GM23338 (cell line): ENCODE data around the gene PKNOX2. TPM values are rescaled to one million over a fixed set of nuclear protein-coding genes. Genes with fewer than 3 reads are reported as not detected.

Experiments used
- ATAC-seq: fragments of 200-7000 bp; cut with Tn5 transposase; 3 replicates; pipeline ENCODE4 v1.9.1; 2020
- DNase-seq: peaks from one replicate; pipeline ENCODE4 v3.0.0-alpha.2; 2015; ENCODE audit warnings: low spot score
- H2AFZ ChIP-seq: fragments of 200-600 bp; sonication (generic); 2 replicates; pipeline ENCODE4 v1.8.0; 2016; ENCODE audit warnings: antibody characterized with exemption, mild to moderate bottlenecking, moderate library complexity
- H3F3A ChIP-seq: fragments of 200-600 bp; sonication (generic); replicated peaks from 2 replicates; pipeline ENCODE4 v1.8.0; 2017; ENCODE audit warnings: antibody characterized with exemption, mixed run types, low read depth
- H3K27ac ChIP-seq: fragments of 200-600 bp; sonication (generic); 2 replicates; pipeline ENCODE4 v1.6.1; 2016; ENCODE audit warnings: low read depth
- H3K27me3 ChIP-seq: fragments of 200-600 bp; sonication (generic); 2 replicates; pipeline ENCODE4 v1.8.0; 2016; ENCODE audit warnings: mild to moderate bottlenecking, mixed run types, moderate library complexity; ENCODE audit not compliant: insufficient read depth
- H3K36me3 ChIP-seq: fragments of 200-600 bp; sonication (generic); 2 replicates; pipeline ENCODE4 v1.8.0; 2016; ENCODE audit warnings: mild to moderate bottlenecking; ENCODE audit not compliant: insufficient read depth
- H3K4me1 ChIP-seq: fragments of 200-600 bp; sonication (generic); 2 replicates; pipeline ENCODE4 v1.8.0; 2016; ENCODE audit warnings: mild to moderate bottlenecking, moderate library complexity; ENCODE audit not compliant: insufficient read depth
- H3K4me2 ChIP-seq: fragments of 200-600 bp; sonication (generic); 2 replicates; pipeline ENCODE4 v1.7.1; 2017; ENCODE audit warnings: mixed run types
- H3K4me3 ChIP-seq: fragments of 200-600 bp; sonication (generic); 2 replicates; pipeline ENCODE4 v1.6.1; 2016; ENCODE audit warnings: mixed run types
- H3K79me2 ChIP-seq: fragments of 200-600 bp; sonication (generic); replicated peaks from 2 replicates; pipeline ENCODE4 v1.8.0; 2017; ENCODE audit warnings: mild to moderate bottlenecking; ENCODE audit not compliant: insufficient read depth
- H3K9me2 ChIP-seq: fragments of 200-600 bp; sonication (generic); 2 replicates; pipeline ENCODE4 v1.8.0; 2017; ENCODE audit not compliant: insufficient read depth
- H4K20me1 ChIP-seq: fragments of 200-600 bp; sonication (generic); replicated peaks from 2 replicates; pipeline ENCODE4 v1.8.0; 2017; ENCODE audit warnings: mild to moderate bottlenecking; ENCODE audit not compliant: insufficient read depth
- H3K27ac Mint-ChIP-seq: 2 replicates; pipeline ENCODE4 v1.8.0; 2020; ENCODE audit warnings: inconsistent platforms, mild to moderate bottlenecking, moderate library complexity, mixed read lengths
- H3K27me3 Mint-ChIP-seq: 3 replicates; pipeline ENCODE4 v1.8.0; 2022; ENCODE audit warnings: low read depth, mild to moderate bottlenecking, moderate library complexity, mixed read lengths, inconsistent platforms; ENCODE audit not compliant: insufficient read depth, poor library complexity
- H3K36me3 Mint-ChIP-seq: 3 replicates; pipeline ENCODE4 v1.8.0; 2021; ENCODE audit warnings: low read depth, mild to moderate bottlenecking, inconsistent platforms, moderate library complexity, mixed read lengths
- H3K4me1 Mint-ChIP-seq: 3 replicates; pipeline ENCODE4 v1.8.0; 2020; ENCODE audit warnings: mild to moderate bottlenecking, inconsistent platforms, mixed read lengths
- H3K4me3 Mint-ChIP-seq: 3 replicates; pipeline ENCODE4 v1.8.0; 2021; ENCODE audit warnings: moderate library complexity, mild to moderate bottlenecking, inconsistent platforms, mixed read lengths
- H3K9me3 Mint-ChIP-seq: 3 replicates; pipeline ENCODE4 v1.8.0; 2020; ENCODE audit warnings: moderate library complexity, mild to moderate bottlenecking, inconsistent platforms, mixed read lengths
- CREB1 ChIP-seq: fragments of 250-450 bp; sonication (Bioruptor Pico); IDR thresholded peaks from 2 replicates; pipeline ENCODE4 v1.5.0; 2020; ENCODE audit warnings: low read depth, mild to moderate bottlenecking, moderate library complexity
- CTCF ChIP-seq, 2 experiments: fragments of 200-600 bp in 1 of 2; sonication (generic) in 1 of 2; conservative IDR thresholded peaks; 2 replicates each; pipeline versions ENCODE4 v1.5.1 to v1.6.1; 2016 to 2017; ENCODE audit warnings: antibody characterized with exemption in 2 of 2, low read depth in 2 of 2, mild to moderate bottlenecking in 2 of 2, moderate library complexity in 1 of 2
- ETS1 ChIP-seq: IDR thresholded peaks from 2 replicates; pipeline ENCODE4 v1.6.1; 2016; ENCODE audit warnings: antibody characterized with exemption
- EZH2 ChIP-seq: fragments of 200-600 bp; sonication (generic); IDR thresholded peaks from one replicate; pipeline ENCODE4 v1.8.0; 2017; ENCODE audit warnings: antibody characterized with exemption, mild to moderate bottlenecking, low read depth; ENCODE audit not compliant: unreplicated experiment
- EZH2phosphoT487 ChIP-seq: fragments of 200-600 bp; sonication (generic); IDR thresholded peaks from one replicate; pipeline ENCODE4 v1.8.1; 2018; ENCODE audit warnings: antibody characterized with exemption; ENCODE audit not compliant: unreplicated experiment
- JUNB ChIP-seq: IDR thresholded peaks from one replicate; pipeline ENCODE4 v1.6.1; 2016; ENCODE audit warnings: antibody characterized with exemption; ENCODE audit not compliant: unreplicated experiment
- NANOG ChIP-seq: IDR thresholded peaks from 2 replicates; pipeline ENCODE4 v1.6.1; 2016; ENCODE audit warnings: antibody characterized with exemption, borderline replicate concordance
- POLR2AphosphoS5 ChIP-seq: IDR thresholded peaks from 2 replicates; pipeline ENCODE4 v1.6.1; 2016; ENCODE audit warnings: antibody characterized with exemption, low read depth
- REST ChIP-seq: IDR thresholded peaks from one replicate; pipeline ENCODE4 v1.6.1; 2018; ENCODE audit warnings: antibody characterized with exemption; ENCODE audit not compliant: unreplicated experiment
- STAT1 ChIP-seq: IDR thresholded peaks from one replicate; pipeline ENCODE4 v1.6.1; 2016; ENCODE audit warnings: antibody characterized with exemption; ENCODE audit not compliant: unreplicated experiment
- ZNF114 ChIP-seq: fragments of 250-450 bp; sonication (Bioruptor Pico); IDR thresholded peaks from 2 replicates; pipeline ENCODE4 v1.5.0; 2020; ENCODE audit warnings: mild to moderate bottlenecking, moderate library complexity
- ZNF331 ChIP-seq: fragments of 250-450 bp; sonication (Bioruptor Pico); IDR thresholded peaks from 2 replicates; pipeline ENCODE4 v1.5.0; 2020; ENCODE audit warnings: low read depth, mild to moderate bottlenecking, moderate library complexity
- polyA plus RNA-seq: library from polyadenylated mRNA; unstranded; fragments of >200 nt; fragmentation: Nextera tagmentation; extraction: Ambion mirVana; gene quantifications from 2 replicates; pipeline ENCODE4 v1.2.1, GENCODE V29; 2016
- total RNA-seq: library from RNA; depleted of rRNA; stranded (reverse); fragments of >200 nt; shearing (Covaris generic); gene quantifications from 2 replicates; pipeline ENCODE4 v1.2.3, GENCODE V29; 2014
- TF ChIP-seq, protein P1 (sequence below): fragments of 250-450 bp; sonication (Bioruptor Pico); IDR thresholded peaks from 2 replicates; pipeline ENCODE4 v1.5.0; 2020; ENCODE audit warnings: mild to moderate bottlenecking, moderate library complexity

The PKNOX2 gene
- total and polyA plus RNA-seq, 2 experiments from 2014 or later: 0.42 to 0.83 TPM

DNA sequence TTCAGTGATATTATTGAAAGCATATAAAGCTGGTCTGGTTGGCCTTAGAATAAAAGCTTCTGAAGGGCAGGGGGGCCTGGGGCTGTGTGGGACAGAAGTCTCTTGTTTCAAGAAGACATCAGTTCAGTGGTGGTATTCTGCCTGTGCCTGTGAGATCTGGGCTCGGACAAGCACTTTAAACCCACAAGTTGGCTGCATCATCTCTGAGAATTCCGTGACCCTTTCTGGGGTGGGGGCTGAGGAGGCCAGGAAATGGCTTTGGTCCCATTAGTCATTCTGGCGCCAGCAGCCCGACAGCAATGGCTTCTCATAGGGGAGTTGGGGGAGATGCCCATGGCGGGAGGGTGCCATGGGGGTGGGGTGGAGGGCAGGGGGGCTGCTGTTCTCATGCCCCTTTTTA is 104.1 kb downstream of the PKNOX2 start:
- H3K27me3 Mint-ChIP-seq: peaks cover 21% of the 10 kb centered on the region
- H3K9me3 Mint-ChIP-seq: no peaks in the 10 kb centered on the region
- Histone ChIP-seq H3F3A (no peaks in the 10 kb centered on the region), H3K9me2 (no peaks in the 10 kb centered on the region), H3K4me1 (peaks cover 6% of the 10 kb centered on the region; the same call in 1 of the 2 replicates), H3K79me2 (no peaks in the 10 kb centered on the region), H3K4me2 (no peak overlapping the region), H2AFZ (0 out of 2 replicates have a peak overlapping the region, but pooled peaks have one; percentile 43), H3K27ac (no peak overlapping the region), H3K27me3 (peaks cover 7% of the 10 kb centered on the region), H4K20me1 (no peaks in the 10 kb centered on the region), H3K36me3 (no peaks in the 10 kb centered on the region), H3K4me3 (no peak overlapping the region)
- no peaks in the 10 kb centered on the region for H3K36me3 Mint-ChIP-seq
- peaks cover 37% of the 10 kb centered on the region for H3K4me1 Mint-ChIP-seq
- DNase-seq (no peak), ATAC-seq (no peak)
- no peak for TF ChIP-seq POLR2AphosphoS5
- TF ChIP-seq, protein P1, sequence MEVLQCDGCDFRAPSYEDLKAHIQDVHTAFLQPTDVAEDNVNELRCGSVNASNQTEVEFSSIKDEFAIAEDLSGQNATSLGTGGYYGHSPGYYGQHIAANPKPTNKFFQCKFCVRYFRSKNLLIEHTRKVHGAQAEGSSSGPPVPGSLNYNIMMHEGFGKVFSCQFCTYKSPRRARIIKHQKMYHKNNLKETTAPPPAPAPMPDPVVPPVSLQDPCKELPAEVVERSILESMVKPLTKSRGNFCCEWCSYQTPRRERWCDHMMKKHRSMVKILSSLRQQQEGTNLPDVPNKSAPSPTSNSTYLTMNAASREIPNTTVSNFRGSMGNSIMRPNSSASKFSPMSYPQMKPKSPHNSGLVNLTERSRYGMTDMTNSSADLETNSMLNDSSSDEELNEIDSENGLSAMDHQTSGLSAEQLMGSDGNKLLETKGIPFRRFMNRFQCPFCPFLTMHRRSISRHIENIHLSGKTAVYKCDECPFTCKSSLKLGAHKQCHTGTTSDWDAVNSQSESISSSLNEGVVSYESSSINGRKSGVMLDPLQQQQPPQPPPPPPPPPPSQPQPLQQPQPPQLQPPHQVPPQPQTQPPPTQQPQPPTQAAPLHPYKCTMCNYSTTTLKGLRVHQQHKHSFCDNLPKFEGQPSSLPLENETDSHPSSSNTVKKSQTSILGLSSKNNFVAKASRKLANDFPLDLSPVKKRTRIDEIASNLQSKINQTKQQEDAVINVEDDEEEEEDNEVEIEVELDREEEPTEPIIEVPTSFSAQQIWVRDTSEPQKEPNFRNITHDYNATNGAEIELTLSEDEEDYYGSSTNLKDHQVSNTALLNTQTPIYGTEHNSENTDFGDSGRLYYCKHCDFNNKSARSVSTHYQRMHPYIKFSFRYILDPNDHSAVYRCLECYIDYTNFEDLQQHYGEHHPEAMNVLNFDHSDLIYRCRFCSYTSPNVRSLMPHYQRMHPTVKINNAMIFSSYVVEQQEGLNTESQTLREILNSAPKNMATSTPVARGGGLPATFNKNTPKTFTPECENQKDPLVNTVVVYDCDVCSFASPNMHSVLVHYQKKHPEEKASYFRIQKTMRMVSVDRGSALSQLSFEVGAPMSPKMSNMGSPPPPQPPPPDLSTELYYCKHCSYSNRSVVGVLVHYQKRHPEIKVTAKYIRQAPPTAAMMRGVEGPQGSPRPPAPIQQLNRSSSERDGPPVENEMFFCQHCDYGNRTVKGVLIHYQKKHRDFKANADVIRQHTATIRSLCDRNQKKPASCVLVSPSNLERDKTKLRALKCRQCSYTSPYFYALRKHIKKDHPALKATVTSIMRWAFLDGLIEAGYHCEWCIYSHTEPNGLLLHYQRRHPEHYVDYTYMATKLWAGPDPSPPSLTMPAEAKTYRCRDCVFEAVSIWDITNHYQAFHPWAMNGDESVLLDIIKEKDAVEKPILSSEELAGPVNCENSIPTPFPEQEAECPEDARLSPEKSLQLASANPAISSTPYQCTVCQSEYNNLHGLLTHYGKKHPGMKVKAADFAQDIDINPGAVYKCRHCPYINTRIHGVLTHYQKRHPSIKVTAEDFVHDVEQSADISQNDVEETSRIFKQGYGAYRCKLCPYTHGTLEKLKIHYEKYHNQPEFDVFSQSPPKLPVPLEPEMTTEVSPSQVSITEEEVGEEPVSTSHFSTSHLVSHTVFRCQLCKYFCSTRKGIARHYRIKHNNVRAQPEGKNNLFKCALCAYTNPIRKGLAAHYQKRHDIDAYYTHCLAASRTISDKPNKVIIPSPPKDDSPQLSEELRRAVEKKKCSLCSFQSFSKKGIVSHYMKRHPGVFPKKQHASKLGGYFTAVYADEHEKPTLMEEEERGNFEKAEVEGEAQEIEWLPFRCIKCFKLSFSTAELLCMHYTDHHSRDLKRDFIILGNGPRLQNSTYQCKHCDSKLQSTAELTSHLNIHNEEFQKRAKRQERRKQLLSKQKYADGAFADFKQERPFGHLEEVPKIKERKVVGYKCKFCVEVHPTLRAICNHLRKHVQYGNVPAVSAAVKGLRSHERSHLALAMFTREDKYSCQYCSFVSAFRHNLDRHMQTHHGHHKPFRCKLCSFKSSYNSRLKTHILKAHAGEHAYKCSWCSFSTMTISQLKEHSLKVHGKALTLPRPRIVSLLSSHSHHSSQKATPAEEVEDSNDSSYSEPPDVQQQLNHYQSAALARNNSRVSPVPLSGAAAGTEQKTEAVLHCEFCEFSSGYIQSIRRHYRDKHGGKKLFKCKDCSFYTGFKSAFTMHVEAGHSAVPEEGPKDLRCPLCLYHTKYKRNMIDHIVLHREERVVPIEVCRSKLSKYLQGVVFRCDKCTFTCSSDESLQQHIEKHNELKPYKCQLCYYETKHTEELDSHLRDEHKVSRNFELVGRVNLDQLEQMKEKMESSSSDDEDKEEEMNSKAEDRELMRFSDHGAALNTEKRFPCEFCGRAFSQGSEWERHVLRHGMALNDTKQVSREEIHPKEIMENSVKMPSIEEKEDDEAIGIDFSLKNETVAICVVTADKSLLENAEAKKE (CRISPR knock-in tag): no peak
- TF ChIP-seq REST: no peak
- TF ChIP-seq STAT1: no peak
- TF ChIP-seq NANOG: no peak
- no peak for TF ChIP-seq CREB1 (CRISPR knock-in tag)
- TF ChIP-seq ZNF331: no peak
- no peak for TF ChIP-seq ETS1
- no peak for TF ChIP-seq CTCF (conservative IDR thresholded peaks at IDR 0.05; ENCODE audit: low read depth in 2 of 2)
- TF ChIP-seq EZH2: no peak
- no peak for TF ChIP-seq ZNF114 (CRISPR knock-in tag)
- TF ChIP-seq EZH2phosphoT487: no peak
- no peak for TF ChIP-seq JUNB
- no peak overlapping the region for H3K4me3 Mint-ChIP-seq
- H3K27ac Mint-ChIP-seq: no peak overlapping the region
